ENCODE data around the gene PAOX. TPM values are rescaled to one million over a fixed set of nuclear protein-coding genes. Genes with fewer than 3 reads are reported as not detected.

Gene PAOX
- total and polyA plus RNA-seq, 2 of the 13 experiments (the other 11 are each of a cell fraction or from before 2014, with no cell fraction given): 0.49 to 0.77 TPM

GRCh38 chr10:133378251-133379096, 588 bp upstream of the PAOX start (continued):
- TF ChIP-seq, protein P1, sequence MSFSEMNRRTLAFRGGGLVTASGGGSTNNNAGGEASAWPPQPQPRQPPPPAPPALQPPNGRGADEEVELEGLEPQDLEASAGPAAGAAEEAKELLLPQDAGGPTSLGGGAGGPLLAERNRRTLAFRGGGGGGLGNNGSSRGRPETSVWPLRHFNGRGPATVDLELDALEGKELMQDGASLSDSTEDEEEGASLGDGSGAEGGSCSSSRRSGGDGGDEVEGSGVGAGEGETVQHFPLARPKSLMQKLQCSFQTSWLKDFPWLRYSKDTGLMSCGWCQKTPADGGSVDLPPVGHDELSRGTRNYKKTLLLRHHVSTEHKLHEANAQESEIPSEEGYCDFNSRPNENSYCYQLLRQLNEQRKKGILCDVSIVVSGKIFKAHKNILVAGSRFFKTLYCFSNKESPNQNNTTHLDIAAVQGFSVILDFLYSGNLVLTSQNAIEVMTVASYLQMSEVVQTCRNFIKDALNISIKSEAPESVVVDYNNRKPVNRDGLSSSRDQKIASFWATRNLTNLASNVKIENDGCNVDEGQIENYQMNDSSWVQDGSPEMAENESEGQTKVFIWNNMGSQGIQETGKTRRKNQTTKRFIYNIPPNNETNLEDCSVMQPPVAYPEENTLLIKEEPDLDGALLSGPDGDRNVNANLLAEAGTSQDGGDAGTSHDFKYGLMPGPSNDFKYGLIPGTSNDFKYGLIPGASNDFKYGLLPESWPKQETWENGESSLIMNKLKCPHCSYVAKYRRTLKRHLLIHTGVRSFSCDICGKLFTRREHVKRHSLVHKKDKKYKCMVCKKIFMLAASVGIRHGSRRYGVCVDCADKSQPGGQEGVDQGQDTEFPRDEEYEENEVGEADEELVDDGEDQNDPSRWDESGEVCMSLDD (CRISPR knock-in tag; IDR thresholded peaks at IDR 0.05; ENCODE audit: borderline replicate concordance): 0 out of 2 replicates have a peak, but pooled peaks have one; percentile 51
- TF ChIP-seq ZBTB21 (CRISPR knock-in tag; IDR thresholded peaks at IDR 0.05): no peak
- no peak for TF ChIP-seq ZNF619 (CRISPR knock-in tag; IDR thresholded peaks at IDR 0.05)
- TF ChIP-seq NONO (IDR thresholded peaks at IDR 0.05): no peak
- TF ChIP-seq NONO (CRISPR knock-in tag; conservative IDR thresholded peaks at IDR 0.05): peak; percentile 72; the same call in 1 of the 2 replicates
- TF ChIP-seq ZNF609 (CRISPR knock-in tag; IDR thresholded peaks at IDR 0.05; ENCODE audit: borderline replicate concordance): peak; percentile 66; the same call in 1 of the 2 replicates
- peak; percentile 37; the same call in 1 of the 2 replicates for TF ChIP-seq THAP9 (CRISPR knock-in tag; IDR thresholded peaks at IDR 0.05; ENCODE audit: borderline replicate concordance)
- TF ChIP-seq, protein P2, sequence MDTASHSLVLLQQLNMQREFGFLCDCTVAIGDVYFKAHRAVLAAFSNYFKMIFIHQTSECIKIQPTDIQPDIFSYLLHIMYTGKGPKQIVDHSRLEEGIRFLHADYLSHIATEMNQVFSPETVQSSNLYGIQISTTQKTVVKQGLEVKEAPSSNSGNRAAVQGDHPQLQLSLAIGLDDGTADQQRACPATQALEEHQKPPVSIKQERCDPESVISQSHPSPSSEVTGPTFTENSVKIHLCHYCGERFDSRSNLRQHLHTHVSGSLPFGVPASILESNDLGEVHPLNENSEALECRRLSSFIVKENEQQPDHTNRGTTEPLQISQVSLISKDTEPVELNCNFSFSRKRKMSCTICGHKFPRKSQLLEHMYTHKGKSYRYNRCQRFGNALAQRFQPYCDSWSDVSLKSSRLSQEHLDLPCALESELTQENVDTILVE (CRISPR knock-in tag; IDR thresholded peaks at IDR 0.05): no peak
- TF ChIP-seq ZNF709 (CRISPR knock-in tag; IDR thresholded peaks at IDR 0.05): 0 out of 2 replicates have a peak, but pooled peaks have one; percentile 57
- no peak for TF ChIP-seq NFRKB (IDR thresholded peaks at IDR 0.05)
- 0 out of 2 replicates have a peak, but pooled peaks have one; percentile 52 for TF ChIP-seq SATB2 (CRISPR knock-in tag; IDR thresholded peaks at IDR 0.05)
- TF ChIP-seq PATZ1 (CRISPR knock-in tag; IDR thresholded peaks at IDR 0.05): no peak

All from HepG2 (cell line).